GM12878 (cell line): Measurements from ENCODE around the gene APBA3. TPM values are rescaled to one million over a fixed set of nuclear protein-coding genes. Genes with fewer than 3 reads are reported as not detected.

Source experiments
- ATAC-seq: fragments of 200-7000 bp; cut with Tn5 transposase; 3 replicates; pipeline ENCODE4 v1.9.1; 2020; ENCODE audit warnings: mild to moderate bottlenecking, moderate library complexity
- BruUV-seq: library from RNA; stranded (reverse); fragments of 400-500 nt; replicated peaks from 2 replicates; lab custom pipeline; 2021; lab: Mats Ljungman, UMichigan
- CTCF ChIA-PET: fragments of 300-600 bp; sonication (Branson Sonifier 250); formaldehyde crosslinking; extraction: SDS; loops from one replicate; lab custom pipeline; 2021; ENCODE audit warnings: inconsistent platforms; lab: Yijun Ruan, JAX
- POLR2A ChIA-PET: fragments of 350-600 bp; formaldehyde crosslinking; extraction: SDS; loops from one replicate; lab custom pipeline; 2021; ENCODE audit warnings: inconsistent platforms; lab: Charles Lee
- RAD21 ChIA-PET: fragments of 300-600 bp; sonication (Branson Sonifier 250); formaldehyde crosslinking; loops from one replicate; lab custom pipeline; 2023; ENCODE audit warnings: antibody characterized with exemption; ENCODE audit not compliant: unreplicated experiment; lab: Charles Lee
- SMC1A ChIA-PET: fragments of 300-600 bp; sonication (Branson Sonifier 250); formaldehyde crosslinking; loops from one replicate; lab custom pipeline; 2023; ENCODE audit not compliant: unreplicated experiment, uncharacterized antibody; lab: Charles Lee
- DNase-seq: peaks from one replicate; pipeline ENCODE4 v3.0.0-alpha.2; 2011; ENCODE audit warnings: low read depth, low spot score
- FAIRE-seq: peaks from 3 replicates; lab custom pipeline; 2011; peaks lifted over from hg19 to GRCh38; lab: Jason Lieb, UNC
- H2AFZ ChIP-seq: 2 replicates; pipeline ENCODE4 v1.6.0; 2011; ENCODE audit warnings: low read depth, low read length, control low read depth; ENCODE audit not compliant: control insufficient read depth
- H3K27ac ChIP-seq: 2 replicates; pipeline ENCODE4 v1.5.1; 2011; ENCODE audit warnings: control low read depth; ENCODE audit not compliant: control insufficient read depth, insufficient read depth
- H3K27me3 ChIP-seq, 2 experiments: replicated peaks in 1 of 2; 2 replicates each; pipeline versions ENCODE4 v1.6.0 to v1.6.1; 2011; ENCODE audit warnings: low read length in 1 of 2; ENCODE audit not compliant: control insufficient read depth in 2 of 2, insufficient read depth in 2 of 2
- H3K36me3 ChIP-seq, 2 experiments: 2 replicates each; pipeline ENCODE4 v1.5.1; 2011; ENCODE audit warnings: low read length in 1 of 2; ENCODE audit not compliant: control insufficient read depth in 2 of 2, insufficient read depth in 2 of 2
- H3K4me1 ChIP-seq: 2 replicates; pipeline ENCODE4 v1.6.1; 2011; ENCODE audit warnings: mild to moderate bottlenecking, low read length, moderate library complexity, mixed read lengths; ENCODE audit not compliant: control insufficient read depth, insufficient read depth
- H3K4me2 ChIP-seq: 2 replicates; pipeline ENCODE4 v1.6.0; 2011; ENCODE audit warnings: control low read depth; ENCODE audit not compliant: control insufficient read depth, insufficient read depth
- H3K4me3 ChIP-seq: fragments of 200-600 bp; sonication (generic); 2 replicates; pipeline ENCODE4 v1.5.1; 2016
- H3K79me2 ChIP-seq: 2 replicates; pipeline ENCODE4 v1.6.0; 2011; ENCODE audit warnings: low read length; ENCODE audit not compliant: control insufficient read depth, insufficient read depth
- H3K9ac ChIP-seq: 2 replicates; pipeline ENCODE4 v1.8.0; 2011; ENCODE audit warnings: low read length, control low read depth, mixed read lengths; ENCODE audit not compliant: control insufficient read depth, insufficient read depth
- H3K9me3 ChIP-seq: replicated peaks from 3 replicates; pipeline ENCODE4 v1.5.1; 2011; ENCODE audit warnings: mild to moderate bottlenecking, low read length; ENCODE audit not compliant: control insufficient read depth, insufficient read depth
- H4K20me1 ChIP-seq: 2 replicates; pipeline ENCODE4 v1.6.0; 2011; ENCODE audit not compliant: control insufficient read depth, insufficient read depth
- CHD4 ChIP-seq: fragments of 200-600 bp; sonication (generic); IDR thresholded peaks from 2 replicates; pipeline ENCODE4 v1.6.1; 2016; ENCODE audit warnings: mild to moderate bottlenecking
- HDAC2 ChIP-seq: fragments of 200-600 bp; sonication (generic); IDR thresholded peaks from 2 replicates; pipeline ENCODE4 v1.6.1; 2017
- SMARCA5 ChIP-seq: fragments of 450-650 bp; IDR thresholded peaks from 2 replicates; pipeline ENCODE4 v1.6.1; 2017; ENCODE audit warnings: mild to moderate bottlenecking
- SUPT20H ChIP-seq: IDR thresholded peaks from 2 replicates; pipeline ENCODE4 v1.6.1; 2011; ENCODE audit warnings: low read depth, mild to moderate bottlenecking, low read length, moderate library complexity, borderline replicate concordance; ENCODE audit not compliant: control insufficient read depth
- ZZZ3 ChIP-seq: IDR thresholded peaks from 2 replicates; pipeline ENCODE4 v1.6.1; 2011; ENCODE audit warnings: low read depth; ENCODE audit not compliant: control insufficient read depth, insufficient read length
- WGBS: methylation state at CpG from one replicate; pipeline ENCODE4 v1.1.6; 2016; ENCODE audit warnings: low lambda C conversion rate; ENCODE audit not compliant: insufficient replicate concordance, insufficient coverage; ENCODE audit errors: missing lambda C conversion rate; 5-methylcytosine and 5-hydroxymethylcytosine counted together
- in situ Hi-C: fragments of 300-500 bp; cut with MboI; formaldehyde crosslinking; loops from 9 replicates; pipeline ENCODE4 v1.14.3; 2018; ENCODE audit warnings: mixed read lengths
- intact Hi-C: fragments of 100-400 bp; cut with micrococcal nuclease; formaldehyde crosslinking; loops from one replicate; pipeline ENCODE4 v1.14.2; 2022; ENCODE audit not compliant: unreplicated experiment
- polyA plus RNA-seq, 11 experiments: library from polyadenylated mRNA; depleted of rRNA in 4 of 11; unstranded in 6 of 11; stranded (reverse) in 5 of 11; fragments of >200 nt; fragmentation: Nextera tagmentation in 4 of 11; fragmentation: Illumina TruSeq in 1 of 11; extraction: Ambion mirVana in 4 of 11; extraction: Trizol in 1 of 11; gene quantifications; 1 replicate in 1 of 11; 2 replicates in 10 of 11; pipeline versions ENCODE4 v1.2.1 to v1.2.3, GENCODE V29; 2011 to 2016; ENCODE audit warnings: inconsistent platforms in 2 of 11, missing spikeins in 2 of 11, low read depth in 1 of 11
- total RNA-seq, 4 experiments: library from RNA; depleted of rRNA in 3 of 4; stranded (reverse); fragments of >200 nt in 3 of 4; fragmentation: Illumina TruSeq in 1 of 4; extraction: Trizol in 1 of 4; gene quantifications; 2 replicates each; pipeline versions ENCODE4 v1.2.1 to v1.2.3, GENCODE V29; 2013 to 2021
- TF ChIP-seq, protein P1 (sequence below): fragments of 450-650 bp; formaldehyde crosslinking; IDR thresholded peaks from 2 replicates; pipeline ENCODE4 v1.4.0; 2020; ENCODE audit warnings: mild to moderate bottlenecking, moderate library complexity
- TF ChIP-seq, protein P2 (sequence below), 3 experiments: IDR thresholded peaks in 2 of 3; conservative IDR thresholded peaks in 1 of 3; 2 replicates each; pipeline ENCODE4 v1.5.1; 2011; ENCODE audit warnings: low read depth in 3 of 3, low read length in 3 of 3, mild to moderate bottlenecking in 3 of 3, control low read depth in 2 of 3, moderate library complexity in 2 of 3, inconsistent platforms in 1 of 3, mixed read lengths in 1 of 3; ENCODE audit not compliant: control insufficient read depth in 2 of 3, insufficient read depth in 1 of 3; ENCODE audit errors: extremely low read depth in 1 of 3

APBA3 gene
- total and polyA plus RNA-seq, 10 of the 15 experiments (the other 5 are each of a cell fraction or from before 2014, with no cell fraction given): 0.31 to 36.4 (median 18.3) TPM

DNA sequence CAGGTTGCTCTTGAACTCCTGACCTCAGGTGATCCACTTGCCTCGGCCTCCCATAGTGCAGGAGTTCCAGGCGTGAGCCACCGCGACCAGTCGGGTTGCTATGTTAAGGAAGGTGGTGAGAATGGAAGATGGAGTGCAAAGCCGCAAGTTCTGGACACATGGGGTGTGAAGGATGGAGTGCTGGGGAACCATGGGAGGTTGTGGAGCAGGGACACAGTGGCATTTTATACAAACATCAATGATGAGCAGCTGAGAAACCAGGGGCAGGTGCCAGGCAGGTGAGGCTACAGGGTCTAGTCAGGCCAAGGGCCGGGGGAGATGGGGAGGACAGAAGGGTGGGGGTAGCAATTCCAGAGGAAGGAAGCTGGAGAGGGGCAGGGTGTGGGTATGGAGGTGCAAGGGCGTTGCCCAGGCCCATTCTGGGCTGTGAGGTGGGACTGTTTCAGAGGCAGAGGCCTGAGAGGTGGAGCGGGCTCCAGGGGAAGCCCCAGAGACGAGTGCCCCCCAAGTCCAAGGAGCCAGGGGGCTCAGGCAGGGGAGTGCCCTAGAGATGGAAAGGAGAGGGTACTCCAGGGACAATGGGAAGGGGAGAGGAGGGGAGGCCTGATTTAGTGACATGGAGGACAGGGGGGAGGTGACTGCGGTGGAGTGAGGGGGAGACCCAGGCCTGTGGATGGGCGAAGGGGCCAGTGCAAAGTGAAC, 12.5 kb upstream of the APBA3 start:
- 59% methylated on average over 12 of the region's 12 CpGs for WGBS
- no peaks in the 10 kb centered on the region for H3K79me2 ChIP-seq
- no peak for FAIRE-seq
- ATAC-seq: no peak
- H3K9ac ChIP-seq: no peak overlapping the region
- no TSS peak for BruUV-seq
- H4K20me1 ChIP-seq: no peaks in the 10 kb centered on the region
- in situ Hi-C loops: no loop called here
- ChIA-PET SMC1A (no interaction called here), POLR2A (interaction anchor here (0.8 kb wide), 1 partner anchor 10 kb away, joined by 3 read pairs; no protein-coding TSS in a partner anchor), RAD21 (no interaction called here), CTCF (no interaction called here)
- no peak overlapping the region for H3K27ac ChIP-seq
- intact Hi-C loops: no loop called here
- H3K4me3 ChIP-seq: no peak overlapping the region
- no peak overlapping the region for H3K4me2 ChIP-seq
- no peaks in the 10 kb centered on the region for H3K27me3 ChIP-seq
- H3K9me3 ChIP-seq: no peaks in the 10 kb centered on the region; the same call in 2 of the 3 replicates
- TF ChIP-seq ZZZ3: no peak
- no peak for TF ChIP-seq SMARCA5
- no peak for TF ChIP-seq HDAC2
- no peak for TF ChIP-seq SUPT20H
- TF ChIP-seq, protein P1, sequence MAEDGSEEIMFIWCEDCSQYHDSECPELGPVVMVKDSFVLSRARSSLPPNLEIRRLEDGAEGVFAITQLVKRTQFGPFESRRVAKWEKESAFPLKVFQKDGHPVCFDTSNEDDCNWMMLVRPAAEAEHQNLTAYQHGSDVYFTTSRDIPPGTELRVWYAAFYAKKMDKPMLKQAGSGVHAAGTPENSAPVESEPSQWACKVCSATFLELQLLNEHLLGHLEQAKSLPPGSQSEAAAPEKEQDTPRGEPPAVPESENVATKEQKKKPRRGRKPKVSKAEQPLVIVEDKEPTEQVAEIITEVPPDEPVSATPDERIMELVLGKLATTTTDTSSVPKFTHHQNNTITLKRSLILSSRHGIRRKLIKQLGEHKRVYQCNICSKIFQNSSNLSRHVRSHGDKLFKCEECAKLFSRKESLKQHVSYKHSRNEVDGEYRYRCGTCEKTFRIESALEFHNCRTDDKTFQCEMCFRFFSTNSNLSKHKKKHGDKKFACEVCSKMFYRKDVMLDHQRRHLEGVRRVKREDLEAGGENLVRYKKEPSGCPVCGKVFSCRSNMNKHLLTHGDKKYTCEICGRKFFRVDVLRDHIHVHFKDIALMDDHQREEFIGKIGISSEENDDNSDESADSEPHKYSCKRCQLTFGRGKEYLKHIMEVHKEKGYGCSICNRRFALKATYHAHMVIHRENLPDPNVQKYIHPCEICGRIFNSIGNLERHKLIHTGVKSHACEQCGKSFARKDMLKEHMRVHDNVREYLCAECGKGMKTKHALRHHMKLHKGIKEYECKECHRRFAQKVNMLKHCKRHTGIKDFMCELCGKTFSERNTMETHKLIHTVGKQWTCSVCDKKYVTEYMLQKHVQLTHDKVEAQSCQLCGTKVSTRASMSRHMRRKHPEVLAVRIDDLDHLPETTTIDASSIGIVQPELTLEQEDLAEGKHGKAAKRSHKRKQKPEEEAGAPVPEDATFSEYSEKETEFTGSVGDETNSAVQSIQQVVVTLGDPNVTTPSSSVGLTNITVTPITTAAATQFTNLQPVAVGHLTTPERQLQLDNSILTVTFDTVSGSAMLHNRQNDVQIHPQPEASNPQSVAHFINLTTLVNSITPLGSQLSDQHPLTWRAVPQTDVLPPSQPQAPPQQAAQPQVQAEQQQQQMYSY (CRISPR knock-in tag): no peak
- TF ChIP-seq, protein P2, sequence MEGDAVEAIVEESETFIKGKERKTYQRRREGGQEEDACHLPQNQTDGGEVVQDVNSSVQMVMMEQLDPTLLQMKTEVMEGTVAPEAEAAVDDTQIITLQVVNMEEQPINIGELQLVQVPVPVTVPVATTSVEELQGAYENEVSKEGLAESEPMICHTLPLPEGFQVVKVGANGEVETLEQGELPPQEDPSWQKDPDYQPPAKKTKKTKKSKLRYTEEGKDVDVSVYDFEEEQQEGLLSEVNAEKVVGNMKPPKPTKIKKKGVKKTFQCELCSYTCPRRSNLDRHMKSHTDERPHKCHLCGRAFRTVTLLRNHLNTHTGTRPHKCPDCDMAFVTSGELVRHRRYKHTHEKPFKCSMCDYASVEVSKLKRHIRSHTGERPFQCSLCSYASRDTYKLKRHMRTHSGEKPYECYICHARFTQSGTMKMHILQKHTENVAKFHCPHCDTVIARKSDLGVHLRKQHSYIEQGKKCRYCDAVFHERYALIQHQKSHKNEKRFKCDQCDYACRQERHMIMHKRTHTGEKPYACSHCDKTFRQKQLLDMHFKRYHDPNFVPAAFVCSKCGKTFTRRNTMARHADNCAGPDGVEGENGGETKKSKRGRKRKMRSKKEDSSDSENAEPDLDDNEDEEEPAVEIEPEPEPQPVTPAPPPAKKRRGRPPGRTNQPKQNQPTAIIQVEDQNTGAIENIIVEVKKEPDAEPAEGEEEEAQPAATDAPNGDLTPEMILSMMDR (IDR thresholded peaks at IDR 0.05 in 2 of 3, conservative IDR thresholded peaks at IDR 0.05 in 1 of 3; ENCODE audit: control insufficient read depth in 2 of 3, extremely low read depth in 1 of 3, insufficient read depth in 1 of 3, low read depth in 3 of 3, low read length in 3 of 3): no peak
- no peak for TF ChIP-seq CHD4
- no peaks in the 10 kb centered on the region for H3K4me1 ChIP-seq
- DNase-seq: no peak
- no peak overlapping the region for H2AFZ ChIP-seq
- no peaks in the 10 kb centered on the region for H3K36me3 ChIP-seq
